ENCODE data around the gene NCOA7. TPM values are rescaled to one million over a fixed set of nuclear protein-coding genes. Genes with fewer than 3 reads are reported as not detected.
A peak's percentile ranks its signal among the peaks of the same experiment; 100 is the strongest.

NCOA7 gene
- total and polyA plus RNA-seq, 9 of the 15 experiments (the other 6 are each of a cell fraction or from before 2014, with no cell fraction given): 5.8 to 14.6 (median 9.3) TPM

DNA sequence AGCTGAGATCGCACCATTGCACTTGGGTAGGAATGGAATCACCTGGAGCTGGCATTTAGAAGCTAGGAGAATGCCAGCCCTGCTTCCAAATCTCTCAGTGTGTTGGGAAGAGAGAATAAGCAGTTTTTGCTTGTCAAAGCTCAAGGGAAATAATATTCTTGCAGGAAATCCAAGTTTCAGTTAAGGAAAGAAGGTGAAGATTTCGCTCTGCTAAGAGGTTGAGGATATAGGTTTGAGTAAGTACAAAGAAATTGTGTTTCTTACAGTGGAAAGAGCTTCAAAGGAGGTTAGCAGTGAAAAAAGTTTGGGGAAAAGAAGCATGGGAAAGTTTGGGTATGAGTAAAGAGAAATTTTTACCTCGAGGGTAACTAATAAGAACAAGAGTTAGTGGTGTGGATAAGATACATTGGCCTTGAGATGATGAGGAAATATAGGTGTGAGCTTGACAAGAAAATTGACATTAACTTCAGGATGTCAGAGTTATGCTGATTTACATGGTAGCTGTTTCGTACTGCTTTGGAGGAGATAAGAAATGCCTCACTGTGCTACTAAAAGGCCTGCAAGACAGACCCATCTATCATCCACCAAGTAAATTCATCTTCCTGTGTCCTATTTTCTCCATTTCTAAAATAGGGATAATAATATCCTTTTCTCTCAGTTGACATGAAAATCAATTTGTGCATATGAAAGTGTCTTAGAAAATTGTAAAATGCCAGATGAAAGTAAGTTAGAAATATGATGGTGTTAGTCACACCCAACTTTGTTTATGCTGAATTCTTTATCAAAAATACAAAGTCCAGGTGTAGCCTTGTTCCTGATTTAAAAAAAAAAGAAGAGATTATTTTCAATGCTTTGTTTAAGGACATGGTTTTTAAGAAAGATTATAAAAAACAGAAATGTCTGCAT lies 153.0 kb downstream of the NCOA7 start (continued):
- TF ChIP-seq, protein P1, sequence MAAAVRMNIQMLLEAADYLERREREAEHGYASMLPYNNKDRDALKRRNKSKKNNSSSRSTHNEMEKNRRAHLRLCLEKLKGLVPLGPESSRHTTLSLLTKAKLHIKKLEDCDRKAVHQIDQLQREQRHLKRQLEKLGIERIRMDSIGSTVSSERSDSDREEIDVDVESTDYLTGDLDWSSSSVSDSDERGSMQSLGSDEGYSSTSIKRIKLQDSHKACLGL (CRISPR knock-in tag; IDR thresholded peaks at IDR 0.05; ENCODE audit: borderline replicate concordance, poor library complexity, severe bottlenecking): no peak
- TF ChIP-seq ZNF347 (CRISPR knock-in tag; IDR thresholded peaks at IDR 0.05; ENCODE audit: low read depth): no peak
- TF ChIP-seq HMG20A (CRISPR knock-in tag; conservative IDR thresholded peaks at IDR 0.05): no peak
- TF ChIP-seq IRF2 (CRISPR knock-in tag; IDR thresholded peaks at IDR 0.05): no peak
- no peak for TF ChIP-seq HNRNPLL (IDR thresholded peaks at IDR 0.05; ENCODE audit: low read depth, low read length, poor library complexity, severe bottlenecking)
- TF ChIP-seq MIER1 (IDR thresholded peaks at IDR 0.05; ENCODE audit: low read depth): 0 out of 2 replicates have a peak, but pooled peaks have one; percentile 21
- no peak for TF ChIP-seq POLR3A (IDR thresholded peaks at IDR 0.05; ENCODE audit: borderline replicate concordance, extremely low read depth, insufficient read depth, insufficient read length)
- TF ChIP-seq, protein P2, sequence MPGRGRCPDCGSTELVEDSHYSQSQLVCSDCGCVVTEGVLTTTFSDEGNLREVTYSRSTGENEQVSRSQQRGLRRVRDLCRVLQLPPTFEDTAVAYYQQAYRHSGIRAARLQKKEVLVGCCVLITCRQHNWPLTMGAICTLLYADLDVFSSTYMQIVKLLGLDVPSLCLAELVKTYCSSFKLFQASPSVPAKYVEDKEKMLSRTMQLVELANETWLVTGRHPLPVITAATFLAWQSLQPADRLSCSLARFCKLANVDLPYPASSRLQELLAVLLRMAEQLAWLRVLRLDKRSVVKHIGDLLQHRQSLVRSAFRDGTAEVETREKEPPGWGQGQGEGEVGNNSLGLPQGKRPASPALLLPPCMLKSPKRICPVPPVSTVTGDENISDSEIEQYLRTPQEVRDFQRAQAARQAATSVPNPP (IDR thresholded peaks at IDR 0.05; ENCODE audit: borderline replicate concordance, insufficient read depth, insufficient read length): no peak
- TF ChIP-seq HDAC8 (tag; IDR thresholded peaks at IDR 0.05): no peak
- peak; percentile 72 for TF ChIP-seq TEAD4 (IDR thresholded peaks at IDR 0.05; ENCODE audit: low read length)
- TF ChIP-seq TEAD4 (CRISPR knock-in tag; IDR thresholded peaks at IDR 0.05; ENCODE audit: borderline replicate concordance): no peak
- TF ChIP-seq POLR2A (conservative IDR thresholded peaks at IDR 0.05): no peak
- TF ChIP-seq, protein P3, sequence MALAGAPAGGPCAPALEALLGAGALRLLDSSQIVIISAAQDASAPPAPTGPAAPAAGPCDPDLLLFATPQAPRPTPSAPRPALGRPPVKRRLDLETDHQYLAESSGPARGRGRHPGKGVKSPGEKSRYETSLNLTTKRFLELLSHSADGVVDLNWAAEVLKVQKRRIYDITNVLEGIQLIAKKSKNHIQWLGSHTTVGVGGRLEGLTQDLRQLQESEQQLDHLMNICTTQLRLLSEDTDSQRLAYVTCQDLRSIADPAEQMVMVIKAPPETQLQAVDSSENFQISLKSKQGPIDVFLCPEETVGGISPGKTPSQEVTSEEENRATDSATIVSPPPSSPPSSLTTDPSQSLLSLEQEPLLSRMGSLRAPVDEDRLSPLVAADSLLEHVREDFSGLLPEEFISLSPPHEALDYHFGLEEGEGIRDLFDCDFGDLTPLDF (CRISPR knock-in tag; IDR thresholded peaks at IDR 0.05): no peak
- no peak for TF ChIP-seq ZNF174 (CRISPR knock-in tag; IDR thresholded peaks at IDR 0.05)
- TF ChIP-seq ZNF146 (CRISPR knock-in tag; IDR thresholded peaks at IDR 0.05; ENCODE audit: unreplicated experiment): no peak
- no peak for TF ChIP-seq ZNF436 (CRISPR knock-in tag; IDR thresholded peaks at IDR 0.05)
- TF ChIP-seq POLR2G (IDR thresholded peaks at IDR 0.05; ENCODE audit: low read depth, low read length): no peak
- TF ChIP-seq PHB2 (IDR thresholded peaks at IDR 0.05; ENCODE audit: low read depth): no peak
- no peak for TF ChIP-seq TARDBP (IDR thresholded peaks at IDR 0.05)
- TF ChIP-seq RBBP5 (IDR thresholded peaks at IDR 0.05; ENCODE audit: borderline replicate concordance, insufficient read depth, low read length, poor library complexity, severe bottlenecking): no peak
- TF ChIP-seq HDAC1 (IDR thresholded peaks at IDR 0.05): 0 out of 4 replicates have a peak, but pooled peaks of 1 of the 2 experiments have one; percentile 26
- no peak for TF ChIP-seq ESRRB (CRISPR knock-in tag; IDR thresholded peaks at IDR 0.05; ENCODE audit: borderline replicate concordance)
- TF ChIP-seq ILK (tag; IDR thresholded peaks at IDR 0.05; ENCODE audit: borderline replicate concordance, low read depth): no peak
- TF ChIP-seq HLTF (IDR thresholded peaks at IDR 0.05): peak; percentile 30; the same call in 1 of the 2 replicates
- no peak for TF ChIP-seq ADNP (tag; IDR thresholded peaks at IDR 0.05)
- TF ChIP-seq ILF3 (IDR thresholded peaks at IDR 0.05; ENCODE audit: borderline replicate concordance): no peak
- TF ChIP-seq SRSF9 (IDR thresholded peaks at IDR 0.05; ENCODE audit: borderline replicate concordance, low read depth, low read length): no peak
